Measurements from ENCODE around the gene TBL1XR1.

- TF ChIP-seq, protein P1, sequence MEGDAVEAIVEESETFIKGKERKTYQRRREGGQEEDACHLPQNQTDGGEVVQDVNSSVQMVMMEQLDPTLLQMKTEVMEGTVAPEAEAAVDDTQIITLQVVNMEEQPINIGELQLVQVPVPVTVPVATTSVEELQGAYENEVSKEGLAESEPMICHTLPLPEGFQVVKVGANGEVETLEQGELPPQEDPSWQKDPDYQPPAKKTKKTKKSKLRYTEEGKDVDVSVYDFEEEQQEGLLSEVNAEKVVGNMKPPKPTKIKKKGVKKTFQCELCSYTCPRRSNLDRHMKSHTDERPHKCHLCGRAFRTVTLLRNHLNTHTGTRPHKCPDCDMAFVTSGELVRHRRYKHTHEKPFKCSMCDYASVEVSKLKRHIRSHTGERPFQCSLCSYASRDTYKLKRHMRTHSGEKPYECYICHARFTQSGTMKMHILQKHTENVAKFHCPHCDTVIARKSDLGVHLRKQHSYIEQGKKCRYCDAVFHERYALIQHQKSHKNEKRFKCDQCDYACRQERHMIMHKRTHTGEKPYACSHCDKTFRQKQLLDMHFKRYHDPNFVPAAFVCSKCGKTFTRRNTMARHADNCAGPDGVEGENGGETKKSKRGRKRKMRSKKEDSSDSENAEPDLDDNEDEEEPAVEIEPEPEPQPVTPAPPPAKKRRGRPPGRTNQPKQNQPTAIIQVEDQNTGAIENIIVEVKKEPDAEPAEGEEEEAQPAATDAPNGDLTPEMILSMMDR (IDR thresholded peaks at IDR 0.05) = no peak
- TF ChIP-seq POLR2A (IDR thresholded peaks at IDR 0.05) (no peak), EP300 (IDR thresholded peaks at IDR 0.05) (no peak), POLR2AphosphoS5 (IDR thresholded peaks at IDR 0.05) (no peak)
These were observed 144.2 kb downstream of the TBL1XR1 start for GRCh38 chr3:177053107-177053506.
